Fibroblast of the aortic adventitia (primary cell): ENCODE results near the gene CAPN5. TPM values are rescaled to one million over a fixed set of nuclear protein-coding genes. Genes with fewer than 3 reads are reported as not detected.

Experiments used
- DNase-seq: peaks from one replicate; pipeline ENCODE4 v3.0.0-alpha.2; 2010; ENCODE audit warnings: low read depth
- H3K4me3 ChIP-seq: 2 replicates; pipeline ENCODE4 v1.5.1; 2011; ENCODE audit warnings: low read depth, mild to moderate bottlenecking, control low read depth, low read length, moderate library complexity
- CTCF ChIP-seq: IDR thresholded peaks from 2 replicates; pipeline ENCODE4 v1.5.1; 2011; ENCODE audit warnings: mild to moderate bottlenecking, low read length, control low read depth, inconsistent platforms; ENCODE audit not compliant: insufficient read depth
- total RNA-seq: library from RNA; depleted of rRNA; stranded (reverse); fragments of >200 nt; gene quantifications from 2 replicates; pipeline ENCODE4 v1.2.3, GENCODE V29; 2012; ENCODE audit warnings: low replicate concordance

The CAPN5 gene
- total RNA-seq, 1 donor, result 31.0 TPM

GRCh38 chr11:77150836-77151235 is 84.1 kb downstream of the CAPN5 start:
- H3K4me3 ChIP-seq, result no peak overlapping the region
- no peak for DNase-seq
- no peak for TF ChIP-seq CTCF

- TF ChIP-seq CTCF, result no peak
- H3K4me3 ChIP-seq, result no peak overlapping the region
- DNase-seq, result no peak
Observed at GRCh38 chr11:77151804-77152509, 85.2 kb downstream of the CAPN5 start.

- DNase-seq, result peak; percentile 31
- no peak for TF ChIP-seq CTCF
- H3K4me3 ChIP-seq, result no peak overlapping the region
Observed at GRCh38 chr11:77152846-77153245, 86.1 kb downstream of the CAPN5 start.

GRCh38 chr11:77153276-77154185 is 86.8 kb downstream of the CAPN5 start:
- no peak for DNase-seq
- H3K4me3 ChIP-seq, result no peak overlapping the region
- TF ChIP-seq CTCF, result no peak

- TF ChIP-seq CTCF, result no peak
- DNase-seq, result no peak
- H3K4me3 ChIP-seq, result no peak overlapping the region
Observed at GRCh38 chr11:77154381-77155081, 87.8 kb downstream of the CAPN5 start.

GRCh38 chr11:77155082-77155475 is 88.3 kb downstream of the CAPN5 start:
- H3K4me3 ChIP-seq, result no peak overlapping the region
- no peak for TF ChIP-seq CTCF
- DNase-seq, result no peak
